ENCODE results near the gene TMEM250.

GRCh38 chr9:136107953-136108647, 10.6 kb downstream of the TMEM250 start:
- no peak for TF ChIP-seq POLR2A (IDR thresholded peaks at IDR 0.05; ENCODE audit: low read depth, low read length)
- no peak for TF ChIP-seq CEBPB (IDR thresholded peaks at IDR 0.05; ENCODE audit: low read depth, low read length)
- no peak for TF ChIP-seq CTCF (conservative IDR thresholded peaks at IDR 0.05; ENCODE audit: low read depth, low read length)
- no peak for TF ChIP-seq RFX5 (IDR thresholded peaks at IDR 0.05; ENCODE audit: low read depth, low read length)
- no peak for TF ChIP-seq MXI1 (IDR thresholded peaks at IDR 0.05; ENCODE audit: borderline replicate concordance, low read depth, low read length)
- no peak for TF ChIP-seq FOS (IDR thresholded peaks at IDR 0.05; ENCODE audit: low read depth, low read length)
- TF ChIP-seq ELK1 (IDR thresholded peaks at IDR 0.05; ENCODE audit: borderline replicate concordance, low read depth, low read length): no peak
- TF ChIP-seq BHLHE40 (IDR thresholded peaks at IDR 0.05; ENCODE audit: low read depth, low read length): no peak
- no peak for TF ChIP-seq MAFK (IDR thresholded peaks at IDR 0.05; ENCODE audit: low read depth, low read length)

All from IMR-90 (cell line).